Measurements from ENCODE around the gene KNSTRN. TPM values are rescaled to one million over a fixed set of nuclear protein-coding genes. Genes with fewer than 3 reads are reported as not detected.
A peak's percentile ranks its signal among the peaks of the same experiment; 100 is the strongest.

KNSTRN gene, protein sequence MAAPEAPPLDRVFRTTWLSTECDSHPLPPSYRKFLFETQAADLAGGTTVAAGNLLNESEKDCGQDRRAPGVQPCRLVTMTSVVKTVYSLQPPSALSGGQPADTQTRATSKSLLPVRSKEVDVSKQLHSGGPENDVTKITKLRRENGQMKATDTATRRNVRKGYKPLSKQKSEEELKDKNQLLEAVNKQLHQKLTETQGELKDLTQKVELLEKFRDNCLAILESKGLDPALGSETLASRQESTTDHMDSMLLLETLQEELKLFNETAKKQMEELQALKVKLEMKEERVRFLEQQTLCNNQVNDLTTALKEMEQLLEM
- total RNA-seq (1 to 10 TPM; 6.0 to 7.9 (median 6.6) TPM), polyA plus RNA-seq (10 to 100 TPM in 1 of 2 donors, 1 to 10 TPM in 1; 5.8 to 10.7 TPM)
- long read RNA-seq, donor 1, transcript KNSTRN-201 (9 exons, 1,714 nt) = major isoform, 16 of 19 reads
- long read RNA-seq, donor 1, partial matches to known transcripts = 0 of 19 reads
- long read RNA-seq, donor 1, other reads (novel, unspliced or antisense) = 1 of 19 reads
- long read RNA-seq, donor 2, transcript KNSTRN-201 (9 exons, 1,714 nt) = major isoform, 14 of 14 reads
- long read RNA-seq, donor 2, partial matches to known transcripts = 0 of 14 reads
- long read RNA-seq, donor 2, other reads (novel, unspliced or antisense) = 0 of 14 reads
- long read RNA-seq, donor 3, partial matches to known transcripts = 0 of 4 reads
- long read RNA-seq, donor 3, other reads (novel, unspliced or antisense) = 0 of 4 reads

DNA sequence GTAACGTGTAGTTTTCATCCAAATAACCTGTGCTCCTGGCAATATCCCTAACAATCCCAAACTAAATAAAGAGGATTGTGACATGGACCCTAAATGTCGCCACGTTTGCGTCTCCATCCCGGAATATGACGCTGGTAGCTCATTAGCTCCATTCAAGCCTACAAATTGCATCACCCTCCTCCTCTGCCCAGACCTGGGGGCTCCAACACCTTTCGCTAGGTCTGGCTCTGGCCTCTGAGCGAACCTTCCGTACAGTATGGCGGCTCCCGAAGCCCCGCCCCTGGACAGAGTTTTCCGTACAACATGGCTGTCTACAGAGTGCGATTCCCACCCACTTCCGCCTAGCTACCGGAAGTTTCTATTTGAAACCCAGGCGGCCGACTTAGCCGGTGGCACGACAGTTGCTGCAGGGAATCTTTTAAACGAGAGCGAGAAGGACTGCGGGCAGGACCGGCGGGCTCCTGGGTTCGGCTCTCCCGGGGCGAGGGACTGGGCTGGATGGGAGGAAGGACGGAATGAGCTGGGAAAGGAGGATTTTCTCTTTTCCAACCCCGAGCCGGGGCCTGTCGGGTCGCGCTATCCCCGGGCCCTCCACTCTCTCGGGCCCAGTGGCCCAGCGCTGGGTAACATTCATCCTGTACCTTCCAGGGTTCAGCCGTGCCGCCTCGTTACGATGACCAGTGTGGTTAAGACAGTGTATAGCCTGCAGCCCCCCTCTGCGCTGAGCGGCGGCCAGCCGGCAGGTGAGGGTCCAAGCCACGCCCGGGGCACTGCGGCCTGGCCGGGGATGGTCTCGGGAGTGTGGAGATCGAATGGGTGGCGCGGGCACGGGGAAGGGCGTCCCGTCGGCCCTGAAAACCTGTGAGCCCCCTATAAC lies at the start of gene KNSTRN:
Gene KNSTRN (plus strand): TSS at position 142 of the 877 bp plus-strand sequence. CDS start 115 bp downstream, at position 257.
- Histone ChIP-seq H3K9me3 (no peaks in the 10 kb centered on the region), H3K4me3 (peak within 1 kb of the TSS; percentile 89), H3K27ac (no peak within 1 kb of the TSS), H3K4me1 (ENCODE audit: insufficient read depth) (peaks cover 1% of the 10 kb centered on the region), H3K36me3 (no peaks in the 10 kb centered on the region), H3K27me3 (no peaks in the 10 kb centered on the region)
- 3 to 4% (median 4%) methylated on average over 56 to 57 of the region's 57 CpGs for WGBS, 3 donors
- intact Hi-C loops (cut with DNase I) = no loop called here
- peak; percentile 87 to 92 (median 91) for DNase-seq
- no peak for TF ChIP-seq POLR2A (IDR thresholded peaks at IDR 0.05)
- no peak for TF ChIP-seq EP300 (IDR thresholded peaks at IDR 0.05)
- TF ChIP-seq CTCF (IDR thresholded peaks at IDR 0.05) = no peak

- no peak for TF ChIP-seq POLR2A (IDR thresholded peaks at IDR 0.05)
- no peak for TF ChIP-seq EP300 (IDR thresholded peaks at IDR 0.05)
- TF ChIP-seq CTCF (IDR thresholded peaks at IDR 0.05) = no peak
- Histone ChIP-seq H3K27ac (no peak overlapping the region), H3K36me3 (no peaks in the 10 kb centered on the region), H3K4me3 (no peak overlapping the region), H3K27me3 (no peaks in the 10 kb centered on the region), H3K4me1 (ENCODE audit: insufficient read depth) (peaks cover 17% of the 10 kb centered on the region), H3K9me3 (no peaks in the 10 kb centered on the region)
- WGBS, 3 donors = 69 to 76% (median 70%) methylated on average over 12 of the region's 12 CpGs
- intact Hi-C loops (cut with DNase I) = no loop called here
- peak in 1 of 5 donors; percentile 47 for DNase-seq
Measured at GRCh38 chr15:40333922-40334492, 48.5 kb upstream of the KNSTRN start.

DNA sequence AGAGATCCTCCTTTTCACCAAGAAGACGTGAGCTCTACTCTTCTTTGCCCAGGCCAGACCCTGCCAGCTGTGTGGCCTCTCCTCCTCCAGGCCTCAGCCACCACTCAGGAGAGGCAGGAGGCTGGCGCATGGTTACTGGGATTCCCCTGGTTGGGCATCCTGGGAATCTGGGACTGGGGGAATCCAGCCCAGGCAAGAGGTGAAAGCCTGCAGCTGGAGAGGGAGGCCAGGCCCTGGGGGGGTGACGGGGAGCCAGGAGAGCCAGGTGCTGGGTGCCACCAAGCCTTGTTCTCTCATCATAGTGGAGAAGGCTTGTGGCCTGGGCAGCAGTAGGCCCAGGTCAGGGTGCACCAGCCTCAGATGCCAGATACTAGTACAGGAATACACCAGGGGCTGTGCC lies 48.0 kb upstream of the KNSTRN start:
- WGBS, 3 donors = 73 to 92% (median 87%) methylated on average over 2 to 3 of the region's 3 CpGs
- TF ChIP-seq EP300 (IDR thresholded peaks at IDR 0.05) (no peak), POLR2A (IDR thresholded peaks at IDR 0.05) (no peak), CTCF (IDR thresholded peaks at IDR 0.05) (no peak)
- H3K27ac ChIP-seq = no peak overlapping the region

More for the DNA sequence above, 48.0 kb upstream of the KNSTRN start:
- Histone ChIP-seq H3K27me3 (no peaks in the 10 kb centered on the region), H3K9me3 (no peaks in the 10 kb centered on the region), H3K4me1 (ENCODE audit: insufficient read depth) (peaks cover 17% of the 10 kb centered on the region), H3K36me3 (no peaks in the 10 kb centered on the region), H3K4me3 (no peak overlapping the region)
- intact Hi-C loops (cut with DNase I) = no loop called here
- DNase-seq = no peak

Data from ovary (tissue), 10 donors.